B cell (primary cell): ENCODE measurements around the gene RNF40. TPM values are rescaled to one million over a fixed set of nuclear protein-coding genes. Genes with fewer than 3 reads are reported as not detected.

Source experiments
- ATAC-seq: fragments of 200-7000 bp; cut with Tn5 transposase; one replicate; pipeline ENCODE4 v1.10.0; 2021; ENCODE audit warnings: low read depth, mild to moderate bottlenecking, moderate number of reproducible peaks, moderate library complexity
- CTCF ChIA-PET: fragments of 350-600 bp; sonication (Branson Sonifier 250); formaldehyde crosslinking; loops from one replicate; lab custom pipeline; 2021; ENCODE audit warnings: antibody characterized with exemption, inconsistent platforms; lab: Charles Lee
- POLR2A ChIA-PET: fragments of 350-600 bp; sonication (Branson Sonifier 250); formaldehyde crosslinking; loops from one replicate; lab custom pipeline; 2021; ENCODE audit warnings: antibody characterized with exemption; lab: Charles Lee
- DNase-seq: peaks from one replicate; pipeline ENCODE4 v3.0.0; 2013
- H2AFZ ChIP-seq: 2 replicates; pipeline ENCODE4 v1.6.1; 2012; ENCODE audit warnings: mild to moderate bottlenecking, low read depth, low read length; ENCODE audit not compliant: insufficient read depth, poor library complexity, severe bottlenecking
- H3K27ac ChIP-seq, 2 donors: 1 replicate in 1 of 2; 2 replicates in 1 of 2; pipeline ENCODE4 v1.5.1; 2012 to 2013; ENCODE audit warnings: low read length in 2 of 2, mild to moderate bottlenecking in 2 of 2, moderate library complexity in 1 of 2
- H3K27me3 ChIP-seq, 4 experiments: fragments of 200-600 bp in 1 of 4; sonication (generic) in 1 of 4; replicated peaks in 1 of 4; 1 replicate in 2 of 4; 2 replicates in 2 of 4; pipeline versions ENCODE4 v1.6.1 to v1.7.0; 2013 to 2016; ENCODE audit warnings: low read length in 3 of 4, mild to moderate bottlenecking in 2 of 4, mixed read lengths in 1 of 4, moderate library complexity in 1 of 4; ENCODE audit not compliant: insufficient read depth in 4 of 4, control insufficient read depth in 3 of 4; ENCODE audit errors: control extremely low read depth in 1 of 4
- H3K36me3 ChIP-seq, 2 experiments: replicated peaks in 1 of 2; 1 replicate in 1 of 2; 2 replicates in 1 of 2; pipeline versions ENCODE4 v1.6.1 to v1.7.1; 2013; ENCODE audit warnings: low read length in 1 of 2; ENCODE audit not compliant: insufficient read depth in 2 of 2, control insufficient read depth in 1 of 2; ENCODE audit errors: control extremely low read depth in 1 of 2, extremely low read depth in 1 of 2
- H3K4me1 ChIP-seq, 2 donors: fragments of 200-600 bp in 1 of 2; sonication (generic) in 1 of 2; 1 replicate in 1 of 2; 2 replicates in 1 of 2; pipeline versions ENCODE4 v1.5.1 to v1.6.1; 2013 to 2017; ENCODE audit warnings: low read length in 2 of 2; ENCODE audit not compliant: control insufficient read depth in 2 of 2, insufficient read depth in 2 of 2
- H3K4me2 ChIP-seq: replicated peaks from 2 replicates; pipeline ENCODE3; 2012; ENCODE audit warnings: mild to moderate bottlenecking, low read depth, low read length; ENCODE audit not compliant: poor library complexity, severe bottlenecking
- H3K4me3 ChIP-seq, 5 experiments: fragments of 200-600 bp in 1 of 5; sonication (generic) in 1 of 5; 1 replicate in 3 of 5; 2 replicates in 2 of 5; pipeline versions ENCODE4 v1.5.1 to v1.7.0; 2011 to 2016; ENCODE audit warnings: low read length in 4 of 5, mild to moderate bottlenecking in 4 of 5, low read depth in 2 of 5, control low read depth in 1 of 5, moderate library complexity in 1 of 5; ENCODE audit not compliant: insufficient read depth in 1 of 5; ENCODE audit errors: control extremely low read depth in 1 of 5, extremely low read depth in 1 of 5
- H3K79me2 ChIP-seq: fragments of 200-600 bp; sonication (generic); one replicate; pipeline ENCODE4 v1.6.0; 2016; ENCODE audit warnings: low read length; ENCODE audit not compliant: control insufficient read depth, insufficient read depth
- H3K9ac ChIP-seq: fragments of 200-600 bp; sonication (generic); 2 replicates; pipeline ENCODE4 v1.6.1; 2017; ENCODE audit warnings: mild to moderate bottlenecking, low read length, moderate library complexity
- H3K9me3 ChIP-seq, 3 donors: one replicate each; pipeline versions ENCODE4 v1.6.1 to v1.7.1; 2013; ENCODE audit warnings: low read length in 2 of 3; ENCODE audit not compliant: control insufficient read depth in 2 of 3, insufficient read depth in 1 of 3; ENCODE audit errors: control extremely low read depth in 1 of 3
- H4K20me1 ChIP-seq: 2 replicates; pipeline ENCODE4 v1.6.0; 2012; ENCODE audit warnings: mild to moderate bottlenecking, low read length; ENCODE audit not compliant: insufficient read depth, control insufficient read depth, poor library complexity, severe bottlenecking
- H3K27ac Mint-ChIP-seq: one replicate; pipeline ENCODE4 v1.8.0; 2021; ENCODE audit warnings: mixed read lengths
- H3K27me3 Mint-ChIP-seq: one replicate; pipeline ENCODE4 v1.8.0; 2021; ENCODE audit warnings: mixed read lengths
- H3K4me1 Mint-ChIP-seq: one replicate; pipeline ENCODE4 v1.8.0; 2021; ENCODE audit warnings: mixed read lengths
- H3K4me3 Mint-ChIP-seq: one replicate; pipeline ENCODE4 v1.8.0; 2021; ENCODE audit warnings: mixed read lengths
- H3K9me3 Mint-ChIP-seq: one replicate; pipeline ENCODE4 v1.8.0; 2022; ENCODE audit warnings: mixed read lengths; ENCODE audit not compliant: insufficient read depth
- EZH2 ChIP-seq: IDR thresholded peaks from 2 replicates; pipeline ENCODE4 v1.6.1; 2012; ENCODE audit warnings: borderline replicate concordance, low read depth, mild to moderate bottlenecking, moderate library complexity, low read length; ENCODE audit not compliant: insufficient read depth, poor library complexity, severe bottlenecking
- WGBS: methylation state at CpG from one replicate; pipeline ENCODE4 v1.1.5; 2013; ENCODE audit warnings: missing lambda C conversion rate; ENCODE audit not compliant: insufficient coverage; 5-methylcytosine and 5-hydroxymethylcytosine counted together
- intact Hi-C: fragments of 100-400 bp; cut with micrococcal nuclease; formaldehyde crosslinking; loops from one replicate; pipeline ENCODE4 v1.10.0; 2022
- polyA plus RNA-seq: library from polyadenylated mRNA; depleted of rRNA; stranded (reverse); fragments of >200 nt; gene quantifications from 2 replicates; pipeline ENCODE4 v1.2.3, GENCODE V29; 2012
- total RNA-seq, 2 donors: library from RNA; stranded (reverse); fragments of 120-200 nt in 1 of 2; gene quantifications; 1 replicate in 1 of 2; 2 replicates in 1 of 2; pipeline versions ENCODE4 v1.2.3 to v1.2.4, GENCODE V29; 2013 to 2022
- TF ChIP-seq, protein P1 (sequence below): fragments of 200-600 bp; IDR thresholded peaks from one replicate; pipeline ENCODE4 v1.8.0; 2022; ENCODE audit warnings: antibody characterized with exemption, mild to moderate bottlenecking

RNF40 gene
- total and polyA plus RNA-seq, 2 donors (not counting 1 experiment from before 2014, with no cell fraction given) = 41.8 to 121 TPM

- Histone ChIP-seq H3K4me2 (no peak overlapping the region), H4K20me1 (peaks cover 8% of the 10 kb centered on the region), H3K9me3 (no peaks in the 10 kb centered on the region), H3K4me1 (peaks cover 6 to 9% of the 10 kb centered on the region in 2 donors), H3K27me3 (no peaks in the 10 kb centered on the region), H3K4me3 (no peak overlapping the region), H3K79me2 (peaks cover 14% of the 10 kb centered on the region), H3K27ac (no peak overlapping the region), H2AFZ (no peak overlapping the region), H3K9ac (no peak overlapping the region), H3K36me3 (peaks cover 2 to 69% of the 10 kb centered on the region in 2 experiments)
- 81% methylated on average over 7 of the region's 17 CpGs for WGBS
- ChIA-PET POLR2A (no interaction called here), CTCF (no interaction called here)
- intact Hi-C loops = no loop called here
- Mint-ChIP-seq H3K4me1 (peaks cover 10% of the 10 kb centered on the region), H3K4me3 (no peak overlapping the region), H3K27ac (no peak overlapping the region), H3K27me3 (no peaks in the 10 kb centered on the region), H3K9me3 (no peaks in the 10 kb centered on the region)
- no peak for ATAC-seq
- TF ChIP-seq, protein P1, sequence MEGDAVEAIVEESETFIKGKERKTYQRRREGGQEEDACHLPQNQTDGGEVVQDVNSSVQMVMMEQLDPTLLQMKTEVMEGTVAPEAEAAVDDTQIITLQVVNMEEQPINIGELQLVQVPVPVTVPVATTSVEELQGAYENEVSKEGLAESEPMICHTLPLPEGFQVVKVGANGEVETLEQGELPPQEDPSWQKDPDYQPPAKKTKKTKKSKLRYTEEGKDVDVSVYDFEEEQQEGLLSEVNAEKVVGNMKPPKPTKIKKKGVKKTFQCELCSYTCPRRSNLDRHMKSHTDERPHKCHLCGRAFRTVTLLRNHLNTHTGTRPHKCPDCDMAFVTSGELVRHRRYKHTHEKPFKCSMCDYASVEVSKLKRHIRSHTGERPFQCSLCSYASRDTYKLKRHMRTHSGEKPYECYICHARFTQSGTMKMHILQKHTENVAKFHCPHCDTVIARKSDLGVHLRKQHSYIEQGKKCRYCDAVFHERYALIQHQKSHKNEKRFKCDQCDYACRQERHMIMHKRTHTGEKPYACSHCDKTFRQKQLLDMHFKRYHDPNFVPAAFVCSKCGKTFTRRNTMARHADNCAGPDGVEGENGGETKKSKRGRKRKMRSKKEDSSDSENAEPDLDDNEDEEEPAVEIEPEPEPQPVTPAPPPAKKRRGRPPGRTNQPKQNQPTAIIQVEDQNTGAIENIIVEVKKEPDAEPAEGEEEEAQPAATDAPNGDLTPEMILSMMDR = no peak
- no peak for TF ChIP-seq EZH2
- no peak for DNase-seq
Observed at GRCh38 chr16:30728899-30729672, 33.0 kb upstream of the RNF40 start.

DNA sequence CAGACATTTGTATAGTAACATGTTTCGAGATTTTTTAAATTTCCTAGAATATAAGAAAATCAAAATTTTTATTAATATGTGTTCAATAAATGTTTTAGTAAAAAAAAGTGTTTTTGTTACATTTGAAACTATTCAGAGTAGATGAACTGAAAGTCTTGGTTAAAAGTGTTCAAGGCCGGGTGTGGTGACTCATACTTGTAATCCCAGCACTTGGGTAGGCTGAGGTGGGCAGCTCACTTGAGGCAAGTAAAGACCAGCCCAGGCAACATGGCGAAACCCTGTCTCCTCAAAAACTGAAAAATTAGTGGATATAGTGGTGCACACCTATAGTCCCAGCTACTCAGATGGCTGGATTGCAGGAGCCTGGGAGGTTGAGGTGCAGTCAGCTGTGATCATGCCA lies 30.7 kb upstream of the RNF40 start:
- DNase-seq (no peak), ATAC-seq (no peak)
- peaks cover 14% of the 10 kb centered on the region for H3K79me2 ChIP-seq
- TF ChIP-seq, protein P1 = no peak
- TF ChIP-seq EZH2 = no peak
- peaks cover 5% of the 10 kb centered on the region for H4K20me1 ChIP-seq
- H3K9me3 ChIP-seq = no peaks in the 10 kb centered on the region
- H3K36me3 ChIP-seq = peaks cover 2 to 71% of the 10 kb centered on the region in 2 experiments
- no peaks in the 10 kb centered on the region for H3K27me3 ChIP-seq
- H3K4me2 ChIP-seq = no peak overlapping the region
- intact Hi-C loops = no loop called here
- Mint-ChIP-seq H3K9me3 (no peaks in the 10 kb centered on the region), H3K27ac (no peak overlapping the region), H3K4me1 (no peaks in the 10 kb centered on the region), H3K4me3 (no peak overlapping the region), H3K27me3 (no peaks in the 10 kb centered on the region)
- no peak overlapping the region for H3K4me3 ChIP-seq
- POLR2A ChIA-PET = no interaction called here
- CTCF ChIA-PET = no interaction called here
- H3K27ac ChIP-seq = no peak overlapping the region
- WGBS = 88% methylated on average over 1 of the region's 3 CpGs
- no peak overlapping the region for H2AFZ ChIP-seq
- no peak overlapping the region for H3K9ac ChIP-seq
- H3K4me1 ChIP-seq = no peaks in the 10 kb centered on the region
